Prostate gland (tissue), 2 donors: ENCODE data around the gene SLCO4A1. TPM values are rescaled to one million over a fixed set of nuclear protein-coding genes. Genes with fewer than 3 reads are reported as not detected.

Source experiments
- DNase-seq: peaks from one replicate; pipeline ENCODE4 v3.0.0-alpha.2; 2019; ENCODE audit warnings: low spot score
- H3K27ac ChIP-seq, 2 donors: fragments of 200-600 bp; sonication (generic); 2 replicates each; pipeline ENCODE4 v1.5.1; 2017 to 2019
- H3K27me3 ChIP-seq: fragments of 200-600 bp; sonication (generic); replicated peaks from 2 replicates; pipeline ENCODE4 v1.5.1; 2019; ENCODE audit not compliant: insufficient read depth
- H3K36me3 ChIP-seq, 2 donors: fragments of 200-600 bp; sonication (generic); 1 replicate in 1 of 2; 2 replicates in 1 of 2; pipeline versions ENCODE4 v1.5.1 to v1.8.1; 2017 to 2019
- H3K4me1 ChIP-seq: fragments of 200-600 bp; sonication (generic); replicated peaks from 2 replicates; pipeline ENCODE4 v1.5.1; 2019
- H3K4me3 ChIP-seq, 2 donors: fragments of 200-600 bp; sonication (generic); 2 replicates each; pipeline ENCODE4 v1.5.1; 2017 to 2019
- H3K9me3 ChIP-seq: fragments of 200-600 bp; sonication (generic); 2 replicates; pipeline ENCODE4 v1.5.1; 2017
- CTCF ChIP-seq, 4 experiments: fragments of 200-600 bp in 2 of 4; fragments of 450-650 bp in 2 of 4; sonication (generic) in 2 of 4; IDR thresholded peaks; 1 replicate in 3 of 4; 2 replicates in 1 of 4; pipeline ENCODE4 v1.5.1; 2016 to 2019; ENCODE audit warnings: antibody characterized with exemption in 4 of 4, mild to moderate bottlenecking in 2 of 4, moderate library complexity in 2 of 4
- POLR2A ChIP-seq: fragments of 450-650 bp; IDR thresholded peaks from one replicate; pipeline ENCODE4 v1.6.1; 2016; ENCODE audit warnings: antibody characterized with exemption, mild to moderate bottlenecking
- POLR2AphosphoS5 ChIP-seq: sonication (generic); formaldehyde crosslinking; IDR thresholded peaks from one replicate; pipeline ENCODE4 v1.6.1; 2017; ENCODE audit warnings: antibody characterized with exemption
- WGBS: methylation state at CpG from one replicate; pipeline ENCODE4 v1.1.5; 2018; 5-methylcytosine and 5-hydroxymethylcytosine counted together
- intact Hi-C: fragments of 100-400 bp; cut with DNase I; formaldehyde crosslinking; loops from one replicate; pipeline ENCODE4 v1.14.2; 2022
- total RNA-seq, 2 donors: library from RNA; depleted of rRNA; stranded (reverse); fragments of >200 nt; gene quantifications; one replicate each; pipeline ENCODE4 v1.1.0, GENCODE V29; 2016

SLCO4A1 gene
- total RNA-seq = 10 to 100 TPM in 1 of 2 donors, 1 to 10 TPM in 1; 4.5 to 12.3 TPM

- TF ChIP-seq POLR2AphosphoS5 = peak; percentile 38
- TF ChIP-seq POLR2A = peak; percentile 82
- TF ChIP-seq CTCF (IDR thresholded peaks at IDR 0.05) = peak in 2 of 4 experiments; percentile 5 to 17
- no peaks in the 10 kb centered on the region for H3K27me3 ChIP-seq
- H3K9me3 ChIP-seq = no peaks in the 10 kb centered on the region
- H3K4me3 ChIP-seq = peak within 1 kb of the TSS; percentile 32 to 40
- peak; percentile 46 for DNase-seq
- H3K4me1 ChIP-seq = peaks cover 16% of the 10 kb centered on the region
- WGBS = 1% methylated on average over 43 of the region's 82 CpGs
- peak within 1 kb of the TSS in 1 of 2 donors; percentile 38 for H3K27ac ChIP-seq
- no peaks in the 10 kb centered on the region for H3K36me3 ChIP-seq
- intact Hi-C loops = no loop called here
These were observed at the start of gene SLCO4A1 for GRCh38 chr20:62642051-62642665. Gene SLCO4A1, plus strand, starts transcription at chr20:62642503. Its CDS starts 13,952 bp downstream, at chr20:62656455.

- no peak for DNase-seq
- 68% methylated on average over 11 of the region's 11 CpGs for WGBS
- intact Hi-C loops = no loop called here
- H3K4me1 ChIP-seq = no peaks in the 10 kb centered on the region
- no peaks in the 10 kb centered on the region for H3K9me3 ChIP-seq
- peaks cover 11% of the 10 kb centered on the region for H3K27me3 ChIP-seq
- TF ChIP-seq POLR2A (no peak), CTCF (IDR thresholded peaks at IDR 0.05) (no peak), POLR2AphosphoS5 (no peak)
- H3K4me3 ChIP-seq = no peak overlapping the region
- no peaks in the 10 kb centered on the region for H3K36me3 ChIP-seq
- no peak overlapping the region for H3K27ac ChIP-seq
These were observed 49.7 kb upstream of the SLCO4A1 start for GRCh38 chr20:62592506-62593177.

- Histone ChIP-seq H3K27ac (no peak overlapping the region), H3K4me3 (no peak overlapping the region), H3K9me3 (no peaks in the 10 kb centered on the region), H3K36me3 (no peaks in the 10 kb centered on the region), H3K27me3 (peaks cover 9% of the 10 kb centered on the region), H3K4me1 (no peaks in the 10 kb centered on the region)
- 69% methylated on average over 2 of the region's 3 CpGs for WGBS
- no peak for TF ChIP-seq CTCF (IDR thresholded peaks at IDR 0.05)
- no peak for TF ChIP-seq POLR2A
- no peak for TF ChIP-seq POLR2AphosphoS5
- no peak for DNase-seq
- intact Hi-C loops = no loop called here
These were observed 48.7 kb upstream of the SLCO4A1 start for GRCh38 chr20:62593616-62594015.

GRCh38 chr20:62595069-62595468 lies 47.2 kb upstream of the SLCO4A1 start:
- no peak overlapping the region for H3K27ac ChIP-seq
- no peak for TF ChIP-seq CTCF (IDR thresholded peaks at IDR 0.05)
- no peak for TF ChIP-seq POLR2A
- no peak for TF ChIP-seq POLR2AphosphoS5
- H3K36me3 ChIP-seq = no peaks in the 10 kb centered on the region
- H3K9me3 ChIP-seq = no peaks in the 10 kb centered on the region
- WGBS = 66% methylated on average over 4 of the region's 4 CpGs
- no peak for DNase-seq
- intact Hi-C loops = no loop called here
- no peaks in the 10 kb centered on the region for H3K4me1 ChIP-seq
- no peak overlapping the region for H3K4me3 ChIP-seq
- peaks cover 9% of the 10 kb centered on the region for H3K27me3 ChIP-seq

- no peak overlapping the region for H3K4me3 ChIP-seq
- intact Hi-C loops = no loop called here
- peaks cover 9% of the 10 kb centered on the region for H3K27me3 ChIP-seq
- H3K4me1 ChIP-seq = no peaks in the 10 kb centered on the region
- no peak for TF ChIP-seq CTCF (IDR thresholded peaks at IDR 0.05)
- no peak for TF ChIP-seq POLR2AphosphoS5
- peak; percentile 32 for TF ChIP-seq POLR2A
- DNase-seq = no peak
- H3K36me3 ChIP-seq = no peaks in the 10 kb centered on the region
- 19% methylated on average over 15 of the region's 15 CpGs for WGBS
- no peak overlapping the region for H3K27ac ChIP-seq
- H3K9me3 ChIP-seq = no peaks in the 10 kb centered on the region
These were observed 46.8 kb upstream of the SLCO4A1 start for GRCh38 chr20:62595491-62595890.
